ENCODE measurements around the gene IGSF23. TPM values are rescaled to one million over a fixed set of nuclear protein-coding genes. Genes with fewer than 3 reads are reported as not detected.

The IGSF23 gene
- total and polyA plus RNA-seq, 2 donors (not counting 1 experiment from before 2014, with no cell fraction given): not detected

- no peak for TF ChIP-seq EZH2 (IDR thresholded peaks at IDR 0.05; ENCODE audit: borderline replicate concordance, insufficient read depth, low read depth, low read length, poor library complexity, severe bottlenecking)
- TF ChIP-seq, protein P1, sequence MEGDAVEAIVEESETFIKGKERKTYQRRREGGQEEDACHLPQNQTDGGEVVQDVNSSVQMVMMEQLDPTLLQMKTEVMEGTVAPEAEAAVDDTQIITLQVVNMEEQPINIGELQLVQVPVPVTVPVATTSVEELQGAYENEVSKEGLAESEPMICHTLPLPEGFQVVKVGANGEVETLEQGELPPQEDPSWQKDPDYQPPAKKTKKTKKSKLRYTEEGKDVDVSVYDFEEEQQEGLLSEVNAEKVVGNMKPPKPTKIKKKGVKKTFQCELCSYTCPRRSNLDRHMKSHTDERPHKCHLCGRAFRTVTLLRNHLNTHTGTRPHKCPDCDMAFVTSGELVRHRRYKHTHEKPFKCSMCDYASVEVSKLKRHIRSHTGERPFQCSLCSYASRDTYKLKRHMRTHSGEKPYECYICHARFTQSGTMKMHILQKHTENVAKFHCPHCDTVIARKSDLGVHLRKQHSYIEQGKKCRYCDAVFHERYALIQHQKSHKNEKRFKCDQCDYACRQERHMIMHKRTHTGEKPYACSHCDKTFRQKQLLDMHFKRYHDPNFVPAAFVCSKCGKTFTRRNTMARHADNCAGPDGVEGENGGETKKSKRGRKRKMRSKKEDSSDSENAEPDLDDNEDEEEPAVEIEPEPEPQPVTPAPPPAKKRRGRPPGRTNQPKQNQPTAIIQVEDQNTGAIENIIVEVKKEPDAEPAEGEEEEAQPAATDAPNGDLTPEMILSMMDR (IDR thresholded peaks at IDR 0.05): no peak
- Mint-ChIP-seq H3K27me3 (peaks cover 6% of the 10 kb centered on the region), H3K9me3 (ENCODE audit: insufficient read depth) (no peaks in the 10 kb centered on the region), H3K4me3 (no peak overlapping the region), H3K27ac (no peak overlapping the region), H3K4me1 (no peaks in the 10 kb centered on the region)
- DNase-seq (no peak), ATAC-seq (ENCODE audit: low read depth) (no peak)
- Histone ChIP-seq H3K79me2 (ENCODE audit: control insufficient read depth, insufficient read depth, low read length) (no peaks in the 10 kb centered on the region), H3K27me3 (replicated peaks in 1 of 4; ENCODE audit: control extremely low read depth in 1 of 4, control insufficient read depth in 3 of 4, insufficient read depth in 4 of 4, low read length in 3 of 4) (no peaks in the 10 kb centered on the region), H3K36me3 (replicated peaks in 1 of 2; ENCODE audit: control extremely low read depth in 1 of 2, control insufficient read depth in 1 of 2, extremely low read depth in 1 of 2, insufficient read depth in 2 of 2, low read length in 1 of 2) (no peaks in the 10 kb centered on the region), H3K4me3 (ENCODE audit: control extremely low read depth in 1 of 5, extremely low read depth in 1 of 5, insufficient read depth in 1 of 5, low read depth in 2 of 5, low read length in 4 of 5) (no peak overlapping the region), H3K27ac (ENCODE audit: low read length in 2 of 2) (no peak overlapping the region), H3K4me2 (replicated peaks; ENCODE audit: low read depth, low read length, poor library complexity, severe bottlenecking) (no peak overlapping the region), H3K4me1 (ENCODE audit: control insufficient read depth in 2 of 2, insufficient read depth in 2 of 2, low read length in 2 of 2) (no peaks in the 10 kb centered on the region), H3K9me3 (ENCODE audit: control extremely low read depth in 1 of 3, control insufficient read depth in 2 of 3, insufficient read depth in 1 of 3, low read length in 2 of 3) (peaks cover 0 to 4% (median 0%) of the 10 kb centered on the region in 3 donors), H2AFZ (ENCODE audit: insufficient read depth, low read depth, low read length, poor library complexity, severe bottlenecking) (no peak overlapping the region), H4K20me1 (ENCODE audit: control insufficient read depth, insufficient read depth, low read length, poor library complexity, severe bottlenecking) (no peaks in the 10 kb centered on the region), H3K9ac (ENCODE audit: low read length) (no peak overlapping the region)
- 93% methylated on average over 6 of the region's 7 CpGs for WGBS (ENCODE audit: insufficient coverage)
- intact Hi-C loops (cut with micrococcal nuclease): no loop called here
- ChIA-PET POLR2A (no interaction called here), CTCF (interaction anchor here (1.3 to 2.2 kb wide), 2 partner anchors 8 to 27 kb away, joined by 3 to 7 read pairs; no protein-coding TSS in a partner anchor)
Observed at GRCh38 chr19:44662691-44663385, 49.5 kb downstream of the IGSF23 start.

GRCh38 chr19:44663996-44664395, 50.6 kb downstream of the IGSF23 start:
- Histone ChIP-seq H4K20me1 (ENCODE audit: control insufficient read depth, insufficient read depth, low read length, poor library complexity, severe bottlenecking) (no peaks in the 10 kb centered on the region), H3K9me3 (ENCODE audit: control extremely low read depth in 1 of 3, control insufficient read depth in 2 of 3, insufficient read depth in 1 of 3, low read length in 2 of 3) (no peaks in the 10 kb centered on the region), H3K79me2 (ENCODE audit: control insufficient read depth, insufficient read depth, low read length) (no peaks in the 10 kb centered on the region), H3K4me2 (replicated peaks; ENCODE audit: low read depth, low read length, poor library complexity, severe bottlenecking) (no peak overlapping the region), H2AFZ (ENCODE audit: insufficient read depth, low read depth, low read length, poor library complexity, severe bottlenecking) (no peak overlapping the region), H3K27ac (ENCODE audit: low read length in 2 of 2) (no peak overlapping the region), H3K4me3 (ENCODE audit: control extremely low read depth in 1 of 5, extremely low read depth in 1 of 5, insufficient read depth in 1 of 5, low read depth in 2 of 5, low read length in 4 of 5) (no peak overlapping the region), H3K4me1 (ENCODE audit: control insufficient read depth in 2 of 2, insufficient read depth in 2 of 2, low read length in 2 of 2) (no peaks in the 10 kb centered on the region), H3K27me3 (replicated peaks in 1 of 4; ENCODE audit: control extremely low read depth in 1 of 4, control insufficient read depth in 3 of 4, insufficient read depth in 4 of 4, low read length in 3 of 4) (no peaks in the 10 kb centered on the region), H3K9ac (ENCODE audit: low read length) (no peak overlapping the region), H3K36me3 (replicated peaks in 1 of 2; ENCODE audit: control extremely low read depth in 1 of 2, control insufficient read depth in 1 of 2, extremely low read depth in 1 of 2, insufficient read depth in 2 of 2, low read length in 1 of 2) (no peaks in the 10 kb centered on the region)
- Mint-ChIP-seq H3K27me3 (peaks cover 6% of the 10 kb centered on the region), H3K27ac (no peak overlapping the region), H3K9me3 (ENCODE audit: insufficient read depth) (no peaks in the 10 kb centered on the region), H3K4me1 (no peaks in the 10 kb centered on the region), H3K4me3 (no peak overlapping the region)
- WGBS (ENCODE audit: insufficient coverage): 95% methylated on average over 5 of the region's 5 CpGs
- ChIA-PET POLR2A (no interaction called here), CTCF (interaction anchor here (2.2 kb wide), 1 partner anchor 10 kb away, joined by 7 read pairs; no protein-coding TSS in a partner anchor)
- ATAC-seq (ENCODE audit: low read depth) (no peak), DNase-seq (no peak)
- intact Hi-C loops (cut with micrococcal nuclease): no loop called here
- TF ChIP-seq, protein P1 (IDR thresholded peaks at IDR 0.05): no peak
- no peak for TF ChIP-seq EZH2 (IDR thresholded peaks at IDR 0.05; ENCODE audit: borderline replicate concordance, insufficient read depth, low read depth, low read length, poor library complexity, severe bottlenecking)

Measured in B cell (primary cell).